GM19099 (cell line): Measurements from ENCODE around the gene MSH2.

Experiments used
- POLR2A ChIP-seq: IDR thresholded peaks from 3 replicates; pipeline ENCODE4 v1.6.1; 2011; ENCODE audit warnings: low read depth; ENCODE audit not compliant: insufficient read length; ENCODE audit errors: extremely low read depth

The MSH2 gene

GRCh38 chr2:47402555-47402804, 476 bp upstream of the MSH2 start:
- no peak for TF ChIP-seq POLR2A

DNA sequence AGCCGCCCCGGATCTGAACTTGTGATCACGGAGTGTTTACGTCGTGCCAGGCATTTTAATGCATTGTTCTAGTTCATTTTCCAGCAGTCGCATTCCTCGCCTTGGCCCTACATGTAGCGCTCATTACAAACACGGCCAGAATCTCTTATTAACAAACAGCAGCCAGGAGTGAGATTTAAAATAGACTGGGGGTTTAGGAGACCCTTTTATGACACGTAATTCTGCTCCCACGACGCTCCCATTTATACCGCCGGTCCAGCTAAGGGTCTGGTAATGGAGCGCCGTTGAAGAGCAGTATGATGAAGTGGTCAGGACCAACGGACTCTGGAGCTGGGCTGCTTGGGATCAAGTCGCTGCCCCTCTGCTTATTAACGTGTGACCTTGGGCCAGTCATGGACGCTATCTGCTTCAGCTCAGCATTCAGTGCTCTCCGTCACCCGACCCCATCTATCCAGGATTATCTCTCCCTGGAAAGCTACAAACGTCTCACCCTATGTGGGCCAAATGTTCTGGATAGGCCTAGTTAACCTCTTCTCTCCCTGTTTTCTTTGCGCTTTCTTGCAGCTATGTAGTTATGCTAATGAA, 745 bp downstream of the MSH2 start:
- no peak for TF ChIP-seq POLR2A

DNA sequence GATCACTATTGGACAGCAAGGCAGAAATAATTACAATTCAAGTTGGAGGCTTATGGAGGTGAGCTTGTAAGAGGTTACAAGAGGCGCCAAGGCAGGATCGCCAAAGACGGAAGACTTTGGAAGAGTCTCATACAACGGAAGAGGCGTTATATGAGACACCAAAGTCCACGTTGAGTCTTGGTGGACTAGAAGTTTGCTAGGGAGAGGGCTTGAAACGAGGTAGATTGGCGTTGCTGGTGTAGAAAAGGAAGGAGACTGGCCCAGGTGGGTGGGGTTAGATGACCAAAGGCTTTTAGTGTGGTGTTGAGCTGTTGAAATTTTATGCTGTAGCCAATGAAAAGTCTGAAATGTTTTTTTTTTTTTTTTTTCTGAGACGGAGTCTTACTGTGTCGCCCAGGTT, 1.4 kb downstream of the MSH2 start:
- no peak for TF ChIP-seq POLR2A

DNA sequence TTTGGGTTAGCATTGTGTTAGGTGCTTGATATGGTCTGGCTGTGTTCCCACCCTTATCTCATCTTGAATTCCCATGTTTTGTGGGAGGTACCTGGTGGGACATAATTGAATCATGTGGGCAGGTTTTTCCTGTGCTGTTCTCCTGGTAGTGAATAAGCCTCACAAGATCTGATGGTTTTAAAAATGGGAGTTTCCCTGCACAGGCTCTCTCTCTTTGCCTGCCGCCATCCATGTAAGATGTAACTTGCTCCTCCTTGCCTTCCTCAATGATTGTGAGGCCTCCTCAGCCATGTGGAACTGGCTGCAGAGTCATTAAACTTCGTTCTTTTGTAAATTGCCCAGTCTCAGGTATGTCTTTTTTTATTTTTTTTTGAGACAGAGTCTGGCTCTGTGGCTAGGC, 2.8 kb downstream of the MSH2 start:
- TF ChIP-seq POLR2A: no peak

- TF ChIP-seq POLR2A: no peak
Observed at GRCh38 chr2:47414682-47415458, 11.9 kb downstream of the MSH2 start.

- TF ChIP-seq POLR2A: no peak
Observed at GRCh38 chr2:47420214-47420613, 17.3 kb downstream of the MSH2 start.

DNA sequence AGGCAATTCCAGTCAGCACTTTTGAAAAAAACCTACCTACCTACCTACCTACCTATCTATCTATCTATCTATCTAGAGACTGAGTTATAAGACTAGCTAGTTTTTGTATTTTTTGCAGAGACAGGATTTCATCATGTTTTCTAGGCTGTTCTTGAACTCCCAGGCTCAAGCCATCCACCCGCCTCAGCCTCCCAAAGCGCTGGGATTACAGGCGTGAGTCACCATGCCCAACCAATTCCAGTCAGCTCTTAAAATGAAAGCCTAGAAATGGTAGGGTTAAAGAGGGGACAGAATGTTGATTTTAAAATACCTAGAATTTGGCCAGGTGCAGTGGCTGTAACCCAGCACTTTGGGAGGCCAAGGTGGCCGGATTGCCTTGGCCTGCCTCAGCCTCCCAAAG, 19.1 kb downstream of the MSH2 start:
- TF ChIP-seq POLR2A: no peak

GRCh38 chr2:47422560-47422959, 19.6 kb downstream of the MSH2 start:
- no peak for TF ChIP-seq POLR2A

- TF ChIP-seq POLR2A: no peak
Observed at GRCh38 chr2:47426786-47427185, 23.8 kb downstream of the MSH2 start.

GRCh38 chr2:47429795-47430194, 26.8 kb downstream of the MSH2 start:
- TF ChIP-seq POLR2A: no peak

DNA sequence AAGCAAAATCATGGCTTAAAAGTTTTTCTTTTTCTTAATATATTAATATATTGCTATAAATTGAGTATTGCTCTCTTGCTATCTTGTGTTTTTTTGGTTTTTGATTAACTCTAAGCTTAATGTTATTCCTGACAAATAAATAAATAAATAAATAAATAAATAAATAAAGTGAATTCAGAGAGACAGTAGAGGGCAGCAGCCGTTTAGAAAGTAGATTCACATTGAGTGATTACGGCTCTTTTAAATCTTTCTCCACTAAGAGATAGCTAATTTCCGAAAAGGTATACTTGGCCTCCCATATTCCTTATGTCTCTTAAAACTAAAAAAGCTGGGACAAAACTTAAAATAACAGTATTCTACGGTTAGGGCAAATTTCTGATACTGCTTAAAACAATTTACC, 34.3 kb downstream of the MSH2 start:
- no peak for TF ChIP-seq POLR2A

DNA sequence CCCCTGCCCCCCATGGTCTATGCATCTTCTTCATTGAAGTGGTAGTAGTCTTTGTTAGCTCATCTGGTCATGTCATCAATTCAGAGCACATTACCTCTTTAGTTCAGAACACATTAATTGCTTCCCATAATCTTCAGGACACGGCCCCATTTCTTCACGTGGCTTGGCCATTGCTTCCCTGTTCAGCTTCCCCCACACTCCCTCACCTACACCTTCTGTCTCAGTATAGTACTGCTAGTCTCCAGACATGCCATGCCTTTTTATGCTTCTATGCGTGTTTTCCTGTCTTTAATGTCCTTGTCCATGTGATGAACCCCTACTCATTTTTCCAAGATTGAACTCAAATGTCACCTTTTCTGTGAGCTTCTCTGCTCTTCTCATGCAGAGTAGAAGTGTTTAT, 35.1 kb downstream of the MSH2 start:
- TF ChIP-seq POLR2A: no peak

GRCh38 chr2:47438783-47439182, 35.8 kb downstream of the MSH2 start:
- no peak for TF ChIP-seq POLR2A

GRCh38 chr2:47451790-47452189, 48.8 kb downstream of the MSH2 start:
- no peak for TF ChIP-seq POLR2A

GRCh38 chr2:47452761-47453160, 49.8 kb downstream of the MSH2 start:
- no peak for TF ChIP-seq POLR2A

DNA sequence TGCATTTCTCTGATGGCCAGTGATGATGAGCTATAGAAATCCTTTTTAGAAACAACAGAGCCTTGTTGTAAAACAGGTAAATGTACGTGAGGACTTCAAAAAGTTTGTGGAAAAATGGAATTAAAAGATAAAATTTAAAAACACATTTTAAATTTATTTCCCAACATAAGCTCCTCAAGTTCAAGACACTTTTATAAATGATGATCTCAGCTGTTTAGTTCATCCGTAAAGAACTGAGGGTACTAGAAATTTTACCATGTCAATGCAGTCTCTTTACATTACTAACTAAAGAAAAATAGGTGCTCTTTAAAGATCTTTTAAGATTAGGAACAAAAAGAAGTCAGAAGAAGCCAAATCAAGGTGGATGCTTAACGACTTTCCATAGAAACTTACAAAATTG, 52.5 kb downstream of the MSH2 start:
- TF ChIP-seq POLR2A: no peak

DNA sequence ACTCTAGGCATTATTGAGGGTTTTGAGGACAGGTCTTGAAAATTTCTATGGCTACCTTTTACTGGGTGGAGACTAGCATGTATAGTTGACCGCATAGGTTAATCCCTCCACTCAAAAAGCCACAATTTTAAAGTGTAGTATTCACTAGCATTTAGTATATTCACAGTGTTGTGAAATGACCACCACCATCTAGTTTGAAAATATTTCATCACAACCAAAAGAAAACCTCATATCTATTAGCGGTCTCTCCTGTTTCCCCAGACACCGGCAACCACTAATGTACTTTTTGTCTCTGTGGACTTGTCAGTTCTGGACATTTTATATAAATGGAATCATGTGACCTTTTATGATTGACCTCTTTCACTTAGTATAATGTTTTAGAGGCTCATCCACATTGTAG, 53.9 kb downstream of the MSH2 start:
- TF ChIP-seq POLR2A: no peak

GRCh38 chr2:47457268-47457667, 54.3 kb downstream of the MSH2 start:
- no peak for TF ChIP-seq POLR2A

DNA sequence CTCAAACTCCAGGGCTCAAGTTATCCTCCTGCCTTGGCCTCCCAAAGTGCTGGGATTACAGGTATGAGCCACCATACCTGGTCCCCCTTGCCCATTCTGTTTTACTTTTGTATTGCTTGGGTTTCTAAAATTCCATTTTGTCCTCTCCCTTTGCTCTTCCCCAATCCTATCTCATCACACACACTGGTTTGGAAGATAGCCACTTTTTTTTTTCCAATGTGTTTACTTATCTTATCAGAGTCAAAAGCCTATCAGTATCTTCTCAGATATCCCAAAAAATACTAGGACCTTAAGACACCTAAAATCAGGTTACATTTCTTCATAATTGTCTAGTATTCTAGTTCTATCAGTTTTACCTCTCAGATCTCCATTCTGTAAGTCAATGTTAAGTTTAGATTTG, 56.1 kb downstream of the MSH2 start:
- no peak for TF ChIP-seq POLR2A
